Activated naive CD8-positive, alpha-beta T cell treated with anti-CD3 and anti-CD28 coated beads for 36 hours (primary cell): ENCODE data around the gene SPATS2L. TPM values are rescaled to one million over a fixed set of nuclear protein-coding genes. Genes with fewer than 3 reads are reported as not detected.

Source experiments
- DNase-seq: peaks from one replicate; pipeline ENCODE4 v3.0.0; 2021
- H3K27ac Mint-ChIP-seq: one replicate; pipeline ENCODE4 v1.8.0; 2022; ENCODE audit warnings: mild to moderate bottlenecking, moderate library complexity, mixed read lengths
- H3K27me3 Mint-ChIP-seq: one replicate; pipeline ENCODE4 v1.8.0; 2022; ENCODE audit warnings: mild to moderate bottlenecking, mixed read lengths
- H3K36me3 Mint-ChIP-seq: one replicate; pipeline ENCODE4 v1.8.0; 2021; ENCODE audit warnings: mild to moderate bottlenecking, mixed read lengths
- H3K4me1 Mint-ChIP-seq: one replicate; pipeline ENCODE4 v1.8.0; 2021; ENCODE audit warnings: mixed read lengths
- H3K4me3 Mint-ChIP-seq: one replicate; pipeline ENCODE4 v1.8.0; 2022; ENCODE audit warnings: mild to moderate bottlenecking, moderate library complexity, mixed read lengths
- H3K9me3 Mint-ChIP-seq: one replicate; pipeline ENCODE4 v1.8.0; 2022; ENCODE audit warnings: mixed read lengths
- total RNA-seq, 2 experiments: library from RNA; stranded (reverse); gene quantifications; one replicate each; pipeline ENCODE4 v1.2.3, GENCODE V29; 2021

SPATS2L gene
- total RNA-seq, 2 experiments from 2014 or later, result 8.1 to 9.4 TPM

DNA sequence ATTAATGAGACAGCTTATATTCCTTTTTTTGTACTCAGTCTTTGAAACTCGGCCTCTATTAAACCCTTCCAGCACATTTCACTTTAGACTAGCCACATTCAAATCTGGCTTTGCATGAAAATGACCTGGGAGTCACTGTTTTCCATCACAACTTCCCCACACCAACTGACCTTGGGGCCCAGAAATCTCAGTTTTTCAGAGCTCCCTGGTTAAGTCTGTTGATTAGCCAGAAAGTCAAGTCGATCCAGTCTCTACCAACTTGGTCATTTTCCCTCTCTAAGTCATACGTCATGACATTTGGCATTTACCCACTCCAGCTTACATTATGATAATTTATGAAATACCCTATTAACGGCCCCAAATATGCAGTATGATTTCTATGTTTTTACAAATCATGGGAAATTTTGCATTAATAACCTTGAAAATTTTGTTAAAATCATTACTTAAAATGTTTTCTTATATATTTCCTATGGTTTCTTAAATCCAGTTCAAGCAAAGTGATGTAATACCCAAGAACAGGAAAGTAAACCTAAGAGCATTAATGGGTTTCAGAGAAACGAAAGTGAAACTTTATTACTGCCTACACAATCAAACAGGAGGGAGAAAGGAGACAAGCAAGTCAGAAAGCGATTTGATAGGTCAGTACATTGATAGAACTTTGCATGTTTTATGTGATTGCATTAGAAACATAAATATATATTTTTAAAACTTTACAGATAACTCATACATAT lies 77.1 kb downstream of the SPATS2L start:
- Mint-ChIP-seq H3K9me3 (no peaks in the 10 kb centered on the region), H3K4me3 (peak overlapping the region; percentile 8)

DNA sequence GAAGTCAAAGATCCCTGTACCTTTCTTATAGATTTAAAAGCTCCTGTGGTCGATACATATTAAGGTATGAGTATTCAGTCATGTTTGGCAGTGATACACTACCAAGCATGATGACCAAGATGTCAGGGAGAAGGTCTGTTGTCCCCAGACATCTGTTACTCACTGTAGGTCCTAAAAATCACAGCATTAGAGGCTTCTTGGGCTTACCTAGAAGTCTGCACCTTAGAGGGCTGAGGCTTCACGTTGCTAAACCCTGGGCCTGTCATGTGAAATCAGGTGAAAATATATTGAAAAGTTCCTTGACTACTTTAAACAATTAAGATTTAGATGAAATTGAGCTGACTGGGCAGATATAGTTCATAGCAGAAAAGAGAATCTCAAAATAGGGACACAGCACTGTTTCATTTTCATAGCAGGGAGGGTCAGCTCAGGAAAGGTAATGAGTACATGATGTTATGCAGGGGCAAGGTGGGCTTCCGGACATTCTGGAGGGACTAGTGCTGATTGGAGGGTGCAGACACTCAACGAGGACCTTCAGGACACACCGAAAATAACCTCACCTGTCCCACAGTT lies 78.7 kb downstream of the SPATS2L start:
- Mint-ChIP-seq H3K9me3 (no peaks in the 10 kb centered on the region), H3K4me1 (peaks cover 19% of the 10 kb centered on the region), H3K36me3 (peaks cover 4% of the 10 kb centered on the region), H3K4me3 (no peak overlapping the region), H3K27ac (no peak overlapping the region), H3K27me3 (no peaks in the 10 kb centered on the region)
- DNase-seq, result no peak

More for the DNA sequence above, 77.1 kb downstream of the SPATS2L start:
- Mint-ChIP-seq H3K27me3 (no peaks in the 10 kb centered on the region), H3K27ac (peak overlapping the region; percentile 97), H3K36me3 (no peaks in the 10 kb centered on the region), H3K4me1 (peaks cover 22% of the 10 kb centered on the region)
- no peak for DNase-seq

DNA sequence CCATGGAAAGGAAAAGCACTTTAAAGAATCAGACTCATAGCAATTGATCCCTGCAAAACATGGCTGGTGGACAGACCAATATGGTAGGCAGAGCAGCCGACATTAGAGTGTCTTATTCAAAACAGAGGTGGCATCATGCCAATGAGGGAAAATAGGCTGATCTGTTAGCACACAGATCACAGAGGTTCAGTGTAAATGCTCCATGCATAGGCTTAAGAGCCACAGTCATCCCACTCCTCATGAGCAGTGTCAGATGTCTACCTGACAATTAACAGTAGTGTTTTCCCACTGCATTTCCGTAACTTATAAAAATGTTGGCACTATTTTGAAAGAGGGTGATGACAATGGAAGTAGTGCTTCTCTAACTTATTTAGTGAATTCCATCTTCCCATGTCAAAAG lies 86.7 kb downstream of the SPATS2L start:
- H3K4me3 Mint-ChIP-seq, result no peak overlapping the region
- no peaks in the 10 kb centered on the region for H3K27me3 Mint-ChIP-seq
- peaks cover 10% of the 10 kb centered on the region for H3K36me3 Mint-ChIP-seq
- no peaks in the 10 kb centered on the region for H3K9me3 Mint-ChIP-seq
- no peak overlapping the region for H3K27ac Mint-ChIP-seq
- no peaks in the 10 kb centered on the region for H3K4me1 Mint-ChIP-seq
- no peak for DNase-seq

DNA sequence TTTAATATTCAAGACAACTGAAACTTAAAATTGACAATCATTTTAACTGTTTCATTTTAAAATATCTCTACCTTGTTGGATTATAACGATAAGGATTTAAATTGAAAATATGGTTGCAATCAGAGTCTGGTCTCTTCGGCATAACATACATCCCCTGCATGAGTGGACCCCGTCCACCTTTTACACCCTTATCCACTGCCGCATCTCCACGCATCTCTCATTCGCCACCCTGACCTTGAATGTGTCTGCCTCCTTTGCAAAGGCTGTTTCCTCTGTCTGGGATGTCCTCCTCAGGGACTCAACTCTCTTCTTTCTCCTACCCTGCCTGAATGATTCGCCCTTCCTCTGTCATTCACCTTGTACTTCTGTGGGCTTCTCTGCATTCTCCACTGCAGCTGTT lies 87.6 kb downstream of the SPATS2L start:
- H3K27ac Mint-ChIP-seq, result no peak overlapping the region
- H3K36me3 Mint-ChIP-seq, result peaks cover 9% of the 10 kb centered on the region
- no peaks in the 10 kb centered on the region for H3K9me3 Mint-ChIP-seq
- no peak for DNase-seq
- peaks cover 1% of the 10 kb centered on the region for H3K4me1 Mint-ChIP-seq
- no peak overlapping the region for H3K4me3 Mint-ChIP-seq
- H3K27me3 Mint-ChIP-seq, result no peaks in the 10 kb centered on the region

DNA sequence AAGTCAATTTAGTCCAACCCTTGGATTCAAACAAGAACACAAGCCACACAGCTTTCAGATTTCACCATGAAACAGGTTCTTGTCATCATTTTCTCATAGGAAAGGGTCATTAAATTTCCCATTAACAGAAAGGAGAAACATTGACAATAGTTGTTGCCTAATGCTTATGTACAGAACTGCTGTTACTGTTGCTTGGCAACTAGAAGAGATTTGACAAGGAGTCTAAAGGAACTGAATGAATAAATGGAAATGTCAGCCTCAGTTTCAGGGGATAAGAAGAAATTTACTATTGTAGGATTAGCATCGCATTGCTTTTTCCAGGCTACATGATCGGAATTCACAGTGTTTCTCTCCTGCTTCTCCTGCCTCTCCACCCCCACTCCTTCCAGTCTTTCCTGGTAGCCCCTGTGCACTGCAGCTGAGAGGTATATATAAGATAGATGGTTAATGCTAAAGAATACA lies 90.3 kb downstream of the SPATS2L start:
- no peaks in the 10 kb centered on the region for H3K36me3 Mint-ChIP-seq
- H3K4me3 Mint-ChIP-seq, result no peak overlapping the region
- H3K4me1 Mint-ChIP-seq, result peaks cover 4% of the 10 kb centered on the region
- no peak overlapping the region for H3K27ac Mint-ChIP-seq
- peaks cover 4% of the 10 kb centered on the region for H3K27me3 Mint-ChIP-seq
- no peaks in the 10 kb centered on the region for H3K9me3 Mint-ChIP-seq
- no peak for DNase-seq

DNA sequence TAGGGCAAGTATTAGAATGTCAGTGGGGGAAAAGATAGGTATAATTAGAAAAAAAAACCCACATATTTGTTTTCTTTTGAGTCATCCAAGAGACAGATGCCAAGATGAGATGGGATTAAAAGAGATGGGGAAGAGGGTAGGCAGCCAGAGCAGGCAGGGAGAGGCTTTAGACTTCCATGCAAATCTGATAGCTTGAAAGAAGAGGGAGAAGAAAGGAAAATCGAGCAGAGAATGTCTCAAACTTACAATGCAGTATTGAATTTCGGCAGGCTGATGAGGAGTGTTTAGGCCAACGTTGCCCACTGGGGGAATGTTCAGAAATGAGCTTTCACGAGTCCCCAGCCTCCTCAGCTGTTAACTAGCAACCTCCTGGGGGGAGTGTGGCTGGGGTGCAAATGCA lies 91.3 kb downstream of the SPATS2L start:
- H3K9me3 Mint-ChIP-seq, result no peaks in the 10 kb centered on the region
- H3K4me1 Mint-ChIP-seq, result peaks cover 4% of the 10 kb centered on the region
- peaks cover 4% of the 10 kb centered on the region for H3K27me3 Mint-ChIP-seq
- no peaks in the 10 kb centered on the region for H3K36me3 Mint-ChIP-seq
- no peak overlapping the region for H3K4me3 Mint-ChIP-seq
- no peak for DNase-seq
- no peak overlapping the region for H3K27ac Mint-ChIP-seq

DNA sequence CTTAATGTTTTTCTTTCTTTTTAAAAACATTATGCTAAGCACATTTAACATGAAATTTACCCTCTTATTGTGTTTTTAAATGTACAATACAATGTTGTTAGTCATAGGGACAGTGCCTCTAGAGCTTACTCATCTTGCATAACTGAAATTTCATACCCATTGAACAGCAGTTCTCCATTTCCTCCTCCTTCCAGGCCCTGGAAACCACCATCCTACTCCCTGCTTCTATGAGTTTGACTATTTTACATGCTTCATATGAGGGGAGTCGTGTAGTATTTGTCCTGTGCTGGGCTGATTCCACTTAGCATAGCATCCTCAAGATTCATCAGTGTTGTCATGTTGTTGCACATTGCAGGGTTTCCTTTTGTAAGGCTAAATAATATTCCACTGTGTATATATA lies 92.6 kb downstream of the SPATS2L start:
- no peak overlapping the region for H3K4me3 Mint-ChIP-seq
- peaks cover 4% of the 10 kb centered on the region for H3K27me3 Mint-ChIP-seq
- DNase-seq, result no peak
- H3K27ac Mint-ChIP-seq, result no peak overlapping the region
- H3K4me1 Mint-ChIP-seq, result peaks cover 4% of the 10 kb centered on the region
- H3K36me3 Mint-ChIP-seq, result no peaks in the 10 kb centered on the region
- no peaks in the 10 kb centered on the region for H3K9me3 Mint-ChIP-seq

DNA sequence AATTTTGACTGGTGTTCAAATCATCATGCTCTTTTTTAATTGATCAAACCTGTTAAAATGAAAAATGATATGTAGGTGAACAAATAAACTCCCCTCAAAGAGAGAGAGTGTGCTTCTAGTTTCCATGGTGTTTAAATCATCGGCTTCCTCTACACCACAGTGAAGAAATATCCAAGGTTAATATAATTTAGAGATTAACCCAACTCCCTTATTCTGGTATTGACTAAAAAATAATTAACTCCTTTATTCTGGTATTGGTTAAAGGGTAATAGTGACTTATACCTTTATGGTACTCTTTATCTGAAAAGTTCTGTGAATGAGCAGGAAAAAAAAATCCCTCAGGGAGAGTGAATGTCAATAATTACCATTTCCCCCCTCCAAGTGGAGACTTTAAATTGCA lies 93.1 kb downstream of the SPATS2L start:
- H3K36me3 Mint-ChIP-seq, result no peaks in the 10 kb centered on the region
- H3K27me3 Mint-ChIP-seq, result peaks cover 4% of the 10 kb centered on the region
- no peak for DNase-seq
- H3K27ac Mint-ChIP-seq, result no peak overlapping the region
- no peak overlapping the region for H3K4me3 Mint-ChIP-seq
- H3K9me3 Mint-ChIP-seq, result no peaks in the 10 kb centered on the region
- peaks cover 4% of the 10 kb centered on the region for H3K4me1 Mint-ChIP-seq

DNA sequence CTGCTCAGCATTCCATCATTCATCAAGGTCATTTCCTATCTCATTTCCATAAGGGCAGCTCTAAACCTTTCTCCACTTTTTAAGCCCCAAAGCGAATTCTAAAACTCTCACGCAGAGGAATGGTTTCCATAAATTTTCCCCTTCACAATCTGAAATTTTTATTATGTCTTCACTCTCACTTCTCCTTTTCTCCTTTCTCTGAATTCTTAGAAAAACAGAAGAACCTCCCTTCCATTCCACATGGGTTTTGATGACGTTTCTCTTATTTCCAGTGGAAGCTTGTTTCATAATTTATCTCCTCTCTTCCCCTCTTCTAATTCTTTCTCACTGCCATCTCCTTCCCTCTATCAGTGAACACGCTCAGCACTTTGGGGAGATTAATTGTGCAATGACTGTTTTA lies 97.3 kb downstream of the SPATS2L start:
- Mint-ChIP-seq H3K27ac (no peak overlapping the region), H3K36me3 (no peaks in the 10 kb centered on the region), H3K9me3 (no peaks in the 10 kb centered on the region), H3K4me3 (no peak overlapping the region), H3K4me1 (peaks cover 28% of the 10 kb centered on the region), H3K27me3 (peaks cover 4% of the 10 kb centered on the region)
- DNase-seq, result no peak

DNA sequence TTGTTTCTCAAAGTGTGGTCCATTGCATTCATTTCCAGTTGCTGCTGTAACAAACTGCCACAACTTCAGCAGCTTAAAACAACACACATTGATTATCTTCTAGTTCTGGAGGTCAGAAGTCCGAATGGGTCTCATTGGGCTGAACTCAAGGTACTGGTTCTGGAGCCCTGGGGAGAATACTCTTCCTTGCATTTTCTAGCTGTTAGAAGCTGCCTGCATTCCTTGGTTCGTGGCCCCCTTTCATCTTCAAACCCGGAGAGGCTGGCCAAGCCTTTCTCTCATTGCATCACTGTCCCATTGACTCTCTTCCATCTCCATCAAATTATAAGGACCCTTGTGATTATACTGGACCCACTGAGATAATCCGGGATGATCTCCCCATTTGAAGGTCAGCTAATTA lies 98.1 kb downstream of the SPATS2L start:
- Mint-ChIP-seq H3K4me1 (peaks cover 26% of the 10 kb centered on the region), H3K9me3 (no peaks in the 10 kb centered on the region), H3K27me3 (peaks cover 3% of the 10 kb centered on the region), H3K27ac (no peak overlapping the region), H3K36me3 (no peaks in the 10 kb centered on the region), H3K4me3 (no peak overlapping the region)
- DNase-seq, result no peak

DNA sequence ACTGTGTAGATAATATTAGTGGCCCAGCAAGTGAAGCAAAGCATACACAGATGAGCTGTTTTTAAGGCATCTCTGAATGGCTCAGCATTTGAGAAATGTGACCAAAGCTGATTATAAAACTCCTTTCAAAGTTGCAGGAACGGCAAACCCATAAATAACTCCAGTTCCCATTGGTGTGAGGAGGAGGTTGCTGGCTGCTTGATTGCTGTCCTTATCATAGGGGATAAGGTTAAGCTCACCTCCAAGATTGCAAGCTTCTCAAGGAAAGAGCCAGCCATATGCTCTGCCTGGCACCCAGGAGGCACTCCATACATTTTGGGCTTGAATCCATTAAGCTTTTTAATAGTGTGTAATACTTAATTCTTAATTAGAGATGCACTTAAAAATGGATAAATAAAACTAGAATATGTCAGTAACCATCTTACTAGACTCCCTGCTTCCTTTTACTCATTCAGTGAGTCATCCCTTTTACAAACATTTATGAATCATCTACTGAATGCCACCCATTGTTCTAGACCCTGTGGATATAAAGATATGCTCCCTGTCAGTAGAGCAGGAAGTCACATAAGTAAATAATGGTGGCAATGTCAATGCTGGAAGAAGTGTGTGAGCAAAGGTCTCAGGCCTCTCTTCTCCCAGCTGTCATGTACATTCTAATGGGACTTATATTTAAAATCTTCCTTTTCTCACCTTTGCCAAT lies 99.3 kb downstream of the SPATS2L start:
- Mint-ChIP-seq H3K4me1 (peaks cover 24% of the 10 kb centered on the region), H3K27ac (no peak overlapping the region), H3K27me3 (no peaks in the 10 kb centered on the region), H3K4me3 (no peak overlapping the region), H3K9me3 (no peaks in the 10 kb centered on the region), H3K36me3 (no peaks in the 10 kb centered on the region)
- DNase-seq, result no peak

DNA sequence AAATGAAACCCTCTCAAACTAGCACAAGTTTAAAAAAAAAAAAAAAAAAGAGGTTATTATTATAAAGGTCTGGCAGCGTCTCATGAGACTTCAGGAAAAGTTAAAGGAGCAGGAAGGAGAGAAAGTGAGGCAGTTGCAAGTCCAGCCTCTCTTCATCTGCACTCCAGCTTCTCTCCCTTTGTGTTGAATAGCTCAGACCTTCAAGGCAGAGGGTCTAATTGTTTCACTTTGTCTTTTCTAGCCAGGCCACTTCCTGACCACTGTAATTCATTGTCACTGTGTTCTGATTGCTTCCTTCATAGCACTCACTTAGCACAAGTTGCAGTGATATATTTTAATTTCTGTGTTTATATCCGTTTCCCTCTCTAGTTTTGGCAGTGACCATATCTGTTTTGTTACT lies 99.9 kb downstream of the SPATS2L start:
- no peaks in the 10 kb centered on the region for H3K27me3 Mint-ChIP-seq
- H3K4me3 Mint-ChIP-seq, result no peak overlapping the region
- H3K27ac Mint-ChIP-seq, result no peak overlapping the region
- no peak for DNase-seq
- H3K36me3 Mint-ChIP-seq, result no peaks in the 10 kb centered on the region
- H3K9me3 Mint-ChIP-seq, result no peaks in the 10 kb centered on the region
- H3K4me1 Mint-ChIP-seq, result peaks cover 24% of the 10 kb centered on the region

DNA sequence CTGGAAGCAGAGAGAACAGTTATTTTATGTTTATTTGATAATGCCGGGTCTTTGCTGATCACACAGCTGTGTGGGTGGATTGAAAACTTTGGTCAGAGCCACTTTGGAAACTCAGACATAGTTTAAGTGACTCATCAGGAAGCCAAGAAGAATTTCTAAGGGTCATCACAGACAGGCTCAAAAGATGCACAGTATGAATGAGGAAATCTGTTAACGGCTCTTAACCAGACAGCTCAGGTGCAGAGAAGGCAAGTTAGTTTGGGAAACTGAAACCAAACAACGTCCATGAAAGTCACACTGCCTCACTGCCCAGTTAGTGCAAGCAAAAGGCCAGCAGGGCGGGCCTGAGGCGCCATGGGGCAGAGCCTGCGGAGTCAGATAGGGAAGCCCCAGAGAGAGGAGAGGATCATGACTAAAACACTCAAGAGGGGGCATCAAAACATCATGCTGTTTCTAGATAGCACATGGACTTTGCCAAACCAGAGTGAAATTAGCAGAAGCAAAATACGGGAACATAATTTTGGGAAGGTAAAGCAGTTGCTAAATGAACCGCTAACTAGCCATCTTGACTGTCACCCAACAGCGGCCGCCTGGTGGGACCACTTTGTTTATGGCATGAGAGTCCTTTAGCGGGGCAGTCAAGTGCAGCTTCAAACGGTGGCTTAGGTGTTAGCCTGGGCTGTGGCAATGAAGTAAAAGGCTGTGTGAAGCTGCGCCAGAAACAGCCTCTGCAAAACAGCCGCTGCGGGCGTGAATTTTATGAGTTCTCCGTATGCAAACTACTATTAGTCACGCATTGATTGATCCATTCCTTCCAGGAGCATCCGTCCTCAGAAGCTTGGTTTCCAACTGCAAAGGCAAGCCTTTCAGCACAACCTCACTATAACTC lies 102.2 kb downstream of the SPATS2L start:
- no peak overlapping the region for H3K4me3 Mint-ChIP-seq

DNA sequence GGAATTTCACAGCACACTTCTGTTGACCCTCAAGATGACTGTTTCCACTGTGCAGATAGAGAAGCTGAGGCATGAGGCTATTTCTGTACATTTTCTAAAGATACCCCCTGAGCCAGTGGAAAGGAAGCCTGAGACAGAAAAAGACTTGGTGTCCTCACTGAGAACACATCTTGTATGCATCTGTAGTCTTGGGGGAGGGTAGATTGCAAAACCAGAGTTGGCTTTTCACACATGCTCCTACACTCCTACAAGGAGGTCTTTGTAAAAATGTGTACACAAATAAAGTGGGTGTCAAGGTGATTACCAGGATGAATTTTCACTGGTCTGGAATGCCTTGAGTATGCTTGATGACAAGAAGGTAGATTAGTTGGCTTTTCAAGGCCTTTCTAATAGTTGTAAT lies 105.3 kb downstream of the SPATS2L start:
- Mint-ChIP-seq H3K36me3 (no peaks in the 10 kb centered on the region), H3K27ac (no peak overlapping the region), H3K27me3 (no peaks in the 10 kb centered on the region), H3K4me1 (peaks cover 11% of the 10 kb centered on the region), H3K9me3 (no peaks in the 10 kb centered on the region), H3K4me3 (no peak overlapping the region)
- DNase-seq, result no peak

More for the DNA sequence above, 102.2 kb downstream of the SPATS2L start:
- Mint-ChIP-seq H3K27ac (no peak overlapping the region), H3K9me3 (no peaks in the 10 kb centered on the region), H3K36me3 (no peaks in the 10 kb centered on the region), H3K4me1 (peaks cover 24% of the 10 kb centered on the region), H3K27me3 (no peaks in the 10 kb centered on the region)
- DNase-seq, result peak; percentile 5

DNA sequence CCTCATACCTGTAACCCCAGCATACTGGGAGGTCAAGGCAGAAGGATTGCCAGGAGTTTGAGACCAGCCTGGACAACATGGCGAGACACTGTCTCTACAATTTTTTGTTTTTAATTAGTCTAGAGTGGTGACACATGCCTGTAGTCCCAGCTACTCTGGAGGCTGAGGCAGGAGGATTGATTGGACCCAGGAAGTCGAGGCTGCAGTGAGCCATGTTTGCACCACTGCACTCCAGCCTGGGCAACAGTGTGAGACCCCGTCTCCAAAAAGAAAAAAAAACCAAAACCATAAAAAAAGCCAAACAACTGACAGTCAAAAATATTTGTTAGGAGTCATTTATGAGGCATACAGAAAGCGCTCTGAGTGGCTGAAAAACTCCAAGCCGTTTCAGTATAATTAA lies 107.9 kb downstream of the SPATS2L start:
- Mint-ChIP-seq H3K9me3 (no peaks in the 10 kb centered on the region), H3K27me3 (no peaks in the 10 kb centered on the region), H3K36me3 (no peaks in the 10 kb centered on the region), H3K4me3 (no peak overlapping the region), H3K4me1 (no peaks in the 10 kb centered on the region), H3K27ac (no peak overlapping the region)
- DNase-seq, result no peak
